Measurements from ENCODE around the gene EPB41L2. TPM values are rescaled to one million over a fixed set of nuclear protein-coding genes. Genes with fewer than 3 reads are reported as not detected.
A peak's percentile ranks its signal among the peaks of the same experiment; 100 is the strongest.
"Not testable (repeated sequence)": the region's sequence is repeated elsewhere in the genome, so short reads cannot be mapped to it uniquely, and the experiment has no call there.

EPB41L2 gene
- polyA plus RNA-seq, 5 donors = 174 to 333 (median 271) TPM

DNA sequence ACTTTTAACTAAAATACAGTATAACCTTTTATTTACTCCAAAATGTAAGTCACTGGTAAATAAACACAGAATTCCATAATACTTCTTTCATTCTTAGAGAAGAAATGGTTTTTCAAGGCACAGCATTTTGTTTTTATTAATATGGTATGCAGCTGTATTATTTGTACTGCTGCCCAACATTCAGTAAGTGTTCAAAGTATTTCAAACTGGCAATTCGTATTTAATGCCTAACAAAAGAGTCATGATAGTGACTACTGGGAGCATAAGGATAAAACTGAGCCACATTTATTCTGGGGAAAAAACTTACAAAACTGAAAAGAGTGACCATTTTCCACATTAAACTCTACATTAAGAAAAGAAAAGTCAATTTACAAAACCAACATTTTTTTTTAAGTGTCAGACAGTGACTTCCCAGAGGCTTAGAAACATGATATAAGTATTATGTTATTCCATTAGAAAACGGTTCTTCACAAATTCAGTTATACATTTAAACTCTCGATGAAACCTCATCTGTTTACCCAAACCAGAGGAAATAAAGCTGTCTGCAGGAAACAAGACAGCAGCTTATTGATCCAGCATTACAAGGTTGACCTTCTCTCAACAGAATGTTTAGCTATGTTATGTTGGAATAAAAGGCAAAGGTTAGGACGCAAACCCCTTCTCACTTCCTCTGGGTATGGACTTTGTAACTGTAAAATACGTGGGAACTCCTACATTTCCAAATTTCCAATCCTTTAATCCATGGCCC is 24.3 kb downstream of the EPB41L2 start:
- DNase-seq = peak in 1 of 2 donors; percentile 15

DNA sequence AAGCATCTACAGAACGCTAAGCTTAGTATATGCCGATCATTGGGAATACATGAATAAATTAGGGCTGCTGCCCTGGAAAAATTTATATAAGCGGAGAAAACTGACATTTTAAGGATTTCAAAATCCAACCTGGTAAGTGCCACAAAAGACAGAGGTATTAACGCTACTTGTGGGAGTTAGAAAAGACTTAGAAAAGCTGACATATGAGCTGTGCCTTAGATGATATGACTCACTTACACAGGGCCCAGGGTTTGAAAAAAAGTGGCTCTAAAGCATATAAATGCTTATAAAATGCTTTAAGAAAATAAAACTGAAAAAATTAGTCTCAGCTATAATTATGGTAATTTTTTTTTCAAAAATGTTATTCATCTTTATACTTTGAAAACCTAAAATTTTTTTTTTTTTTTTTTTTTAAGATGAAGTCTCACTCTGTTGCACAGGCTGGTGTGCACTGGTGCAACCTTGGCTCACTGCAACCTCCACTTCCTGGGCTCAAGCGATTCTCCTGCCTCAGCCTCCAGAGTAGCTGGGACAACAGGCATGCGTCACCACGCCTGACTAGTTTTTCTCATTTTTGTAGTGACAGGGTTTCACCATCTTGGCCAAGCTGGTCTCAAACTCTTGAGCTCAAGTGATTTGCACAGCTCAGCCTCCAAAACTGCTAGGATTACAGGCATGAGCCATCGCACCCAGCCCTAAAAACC is 25.7 kb downstream of the EPB41L2 start:
- DNase-seq = no peak

DNA sequence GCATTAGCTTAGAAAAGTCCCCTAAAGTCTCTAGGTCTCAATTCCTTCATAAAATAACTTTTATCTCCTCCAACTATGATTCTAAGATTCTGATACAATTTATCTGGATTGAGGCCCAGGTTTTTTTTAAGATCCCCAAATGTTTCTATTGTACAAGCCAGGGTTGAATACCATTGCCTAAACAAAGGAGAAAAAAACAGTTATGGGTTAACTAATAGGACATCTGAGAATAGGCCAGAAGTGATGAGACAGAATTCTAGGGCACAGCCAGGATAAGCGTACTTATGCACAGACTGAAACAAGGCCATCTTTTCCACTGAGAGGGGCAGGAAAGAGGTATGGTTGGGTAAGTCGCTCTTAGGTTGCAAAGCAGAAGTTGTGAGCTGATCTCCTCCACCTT is 26.4 kb downstream of the EPB41L2 start:
- no peak for DNase-seq

DNA sequence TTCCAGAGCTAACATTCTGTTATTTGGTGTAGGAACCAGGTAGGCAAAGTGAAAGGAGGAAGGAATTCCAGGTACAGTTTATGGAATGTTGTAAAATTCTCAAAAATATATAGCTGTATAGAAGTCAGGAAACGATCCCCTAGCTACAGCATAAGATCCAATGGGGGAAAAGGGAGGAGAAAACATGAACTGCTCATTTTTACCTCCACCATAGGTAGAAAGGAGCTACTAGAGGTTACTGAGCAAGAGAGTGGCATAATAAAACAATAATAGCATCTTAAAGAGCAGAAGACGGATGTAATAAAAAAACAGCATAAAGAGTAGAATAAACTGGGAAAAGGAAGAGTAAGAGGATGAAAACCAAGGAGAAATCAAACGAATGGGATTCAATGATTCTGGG is 26.9 kb downstream of the EPB41L2 start:
- DNase-seq = no peak

GRCh38 chr6:131035582-131035981 is 27.5 kb downstream of the EPB41L2 start:
- DNase-seq = no peak

GRCh38 chr6:131033631-131034030 is 29.4 kb downstream of the EPB41L2 start:
- no peak for DNase-seq

DNA sequence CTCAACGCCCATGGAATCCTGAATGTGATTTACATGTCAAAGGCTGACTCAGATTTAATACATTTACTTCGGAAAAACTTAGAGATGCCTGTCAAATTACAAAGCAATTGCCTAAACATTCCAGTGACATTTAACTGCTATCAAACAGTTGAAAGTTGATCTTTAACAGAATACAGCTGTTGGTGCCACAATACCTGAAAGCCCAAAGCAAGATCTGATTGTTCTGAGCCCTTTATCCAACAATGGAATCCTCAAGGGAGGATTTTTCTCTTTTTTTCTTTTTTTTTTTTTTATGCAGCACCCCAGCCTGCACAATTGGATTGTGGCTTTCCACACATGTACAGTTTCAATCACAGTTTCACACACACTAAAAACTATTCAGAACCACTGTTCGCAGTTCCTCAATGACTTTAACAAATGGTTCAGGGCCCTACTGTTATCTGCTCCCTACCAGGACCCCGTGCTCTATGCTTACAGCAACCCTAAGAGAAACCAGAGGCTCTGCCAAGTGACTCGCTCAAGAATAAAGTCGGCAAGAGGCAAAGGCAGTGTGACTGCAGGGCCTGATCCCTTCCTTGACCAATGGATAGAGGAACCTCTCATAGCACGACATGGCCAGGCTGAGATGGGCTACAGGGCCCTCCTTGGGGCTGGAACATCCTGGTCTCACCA is 33.3 kb downstream of the EPB41L2 start:
- peak in 1 of 2 donors; percentile 24 for DNase-seq

- no peak for DNase-seq
These were observed 35.7 kb downstream of the EPB41L2 start for GRCh38 chr6:131027326-131027725.

DNA sequence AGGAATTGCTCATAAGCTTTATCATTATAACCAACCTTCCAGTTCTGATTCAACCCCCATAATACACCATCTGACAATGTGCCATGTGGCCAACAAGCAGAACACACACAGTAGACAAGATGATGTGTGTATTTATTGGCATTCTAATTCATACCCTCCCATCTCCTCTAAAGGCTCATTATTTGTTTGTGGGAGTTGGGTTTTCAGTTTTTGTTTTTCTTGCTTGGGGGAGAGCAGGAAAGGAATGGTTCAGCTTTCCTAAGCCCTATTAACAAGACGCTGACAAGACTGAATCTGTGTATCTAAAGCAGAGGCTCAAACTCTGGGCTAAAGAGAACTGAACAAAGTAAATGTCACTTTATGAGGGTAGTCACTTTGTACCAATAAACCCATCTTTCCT is 36.8 kb downstream of the EPB41L2 start:
- DNase-seq = no peak

DNA sequence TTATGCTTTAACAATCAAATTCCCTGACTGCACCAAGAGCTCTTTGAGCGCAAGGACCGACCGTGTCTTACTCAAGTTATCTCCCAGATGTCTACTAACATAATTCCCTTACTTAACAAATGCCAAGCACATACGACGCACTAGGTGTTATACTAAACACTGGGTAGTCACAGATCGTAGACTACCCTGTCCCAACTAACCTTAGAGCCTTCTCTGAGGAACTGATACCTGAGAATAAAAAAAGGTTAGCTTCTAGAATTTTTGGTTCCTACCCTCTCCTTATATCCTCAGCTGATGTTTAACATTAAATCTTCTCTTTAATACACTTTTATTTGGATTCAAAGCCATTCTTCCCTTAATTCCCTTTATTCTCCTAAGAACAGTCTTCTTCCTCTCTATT is 38.5 kb downstream of the EPB41L2 start:
- no peak for DNase-seq

- DNase-seq = no peak
These were observed 39.1 kb downstream of the EPB41L2 start for GRCh38 chr6:131023834-131024504.

- DNase-seq = no peak
These were observed 40.4 kb downstream of the EPB41L2 start for GRCh38 chr6:131022691-131023090.

GRCh38 chr6:131017962-131018361 is 45.1 kb downstream of the EPB41L2 start:
- no peak for DNase-seq

DNA sequence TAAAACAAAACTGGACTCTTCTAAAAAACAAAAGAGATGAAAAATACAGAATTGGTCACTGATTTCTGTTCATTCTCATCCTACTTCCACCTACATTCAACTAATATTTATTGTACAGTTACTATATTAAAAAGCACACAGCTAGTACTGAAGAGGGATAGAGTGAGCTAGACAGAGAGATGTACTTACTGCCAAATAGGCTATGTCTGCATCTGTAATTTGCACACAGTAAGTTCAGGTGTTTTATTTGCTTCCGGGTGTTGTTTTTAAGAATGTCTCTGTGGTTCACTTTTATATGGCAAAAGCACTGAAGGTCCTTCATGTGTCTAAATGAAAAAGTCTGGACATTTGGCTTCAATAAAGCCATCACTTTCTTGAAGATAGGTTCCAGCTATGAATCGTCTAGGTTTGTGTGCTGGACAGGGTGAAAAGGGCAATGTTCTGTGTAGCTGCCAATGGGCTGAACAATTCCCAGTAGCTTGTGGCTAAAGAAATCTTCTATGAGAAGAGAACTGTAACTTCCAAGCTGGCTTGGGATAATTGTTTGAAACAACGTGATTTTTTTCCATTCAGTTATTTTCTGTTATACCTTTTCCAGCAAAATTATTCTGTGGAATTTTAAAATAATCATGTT is 47.3 kb downstream of the EPB41L2 start:
- DNase-seq = no peak

- no peak for DNase-seq
These were observed 47.9 kb downstream of the EPB41L2 start for GRCh38 chr6:131015025-131015591.

GRCh38 chr6:131014080-131014776 is 48.8 kb downstream of the EPB41L2 start:
- DNase-seq = no peak

GRCh38 chr6:131013495-131013894 is 49.5 kb downstream of the EPB41L2 start:
- no peak for DNase-seq

- no peak for DNase-seq
These were observed 53.3 kb downstream of the EPB41L2 start for GRCh38 chr6:131009790-131010189.

- not testable (repeated sequence) for DNase-seq
These were observed 54.1 kb downstream of the EPB41L2 start for GRCh38 chr6:131008965-131009364.

- not testable (repeated sequence) for DNase-seq
These were observed 55.1 kb downstream of the EPB41L2 start for GRCh38 chr6:131007964-131008363.

DNA sequence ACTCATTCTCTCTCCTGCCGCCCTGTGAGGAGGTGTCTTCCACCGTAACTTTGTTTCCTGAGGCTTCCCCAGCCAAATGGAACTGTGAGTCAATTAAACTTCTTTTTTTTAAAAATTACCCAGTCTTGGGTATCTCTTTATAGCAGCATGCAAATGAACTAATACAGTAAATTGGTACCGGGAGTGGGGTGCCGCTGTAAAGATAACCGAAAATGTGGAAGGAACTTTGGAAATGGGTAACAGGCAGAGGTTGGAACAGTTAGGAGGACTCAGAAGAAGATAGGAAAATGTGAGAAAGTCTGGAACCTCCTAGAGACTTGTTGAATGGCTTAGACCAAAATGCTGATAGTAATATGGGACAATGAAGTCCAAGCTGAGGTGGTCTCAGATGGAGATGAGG is 55.8 kb downstream of the EPB41L2 start:
- DNase-seq = no peak
